Peyer's patch (tissue), 4 donors: ENCODE data around the gene KLC4. TPM values are rescaled to one million over a fixed set of nuclear protein-coding genes. Genes with fewer than 3 reads are reported as not detected.

ENCODE experiments used
- DNase-seq, 3 donors: peaks; one replicate each; pipeline ENCODE4 v3.0.0-alpha.2; 2017 to 2019
- H3K27ac ChIP-seq, 4 donors: fragments of 200-600 bp; sonication (generic); one replicate each; pipeline ENCODE4 v1.5.1; 2016 to 2019
- H3K27me3 ChIP-seq, 2 donors: fragments of 200-600 bp; sonication (generic); one replicate each; pipeline ENCODE4 v1.5.1; 2019
- H3K36me3 ChIP-seq, 3 donors: fragments of 200-600 bp; sonication (generic); one replicate each; pipeline ENCODE4 v1.5.1; 2016 to 2019
- H3K4me1 ChIP-seq, 4 donors: fragments of 200-600 bp; sonication (generic); one replicate each; pipeline ENCODE4 v1.5.1; 2016 to 2019
- H3K4me3 ChIP-seq, 4 donors: fragments of 200-600 bp; sonication (generic); 1 replicate in 3 of 4; 2 replicates in 1 of 4; pipeline ENCODE4 v1.5.1; 2016 to 2019; ENCODE audit warnings: mild to moderate bottlenecking in 1 of 4
- H3K9me3 ChIP-seq, 4 donors: fragments of 200-600 bp; sonication (generic); one replicate each; pipeline ENCODE4 v1.5.1; 2016 to 2019; ENCODE audit warnings: mild to moderate bottlenecking in 1 of 4
- CTCF ChIP-seq, 6 experiments: fragments of 450-650 bp in 4 of 6; fragments of 200-600 bp in 2 of 6; sonication (generic) in 1 of 6; IDR thresholded peaks; one replicate each; pipeline ENCODE4 v1.5.1; 2017 to 2019; ENCODE audit warnings: antibody characterized with exemption in 6 of 6, mild to moderate bottlenecking in 3 of 6, moderate library complexity in 1 of 6
- POLR2A ChIP-seq, 2 donors: fragments of 450-650 bp; IDR thresholded peaks; one replicate each; pipeline ENCODE4 v1.5.1; 2017; ENCODE audit warnings: antibody characterized with exemption in 2 of 2, mild to moderate bottlenecking in 2 of 2, moderate library complexity in 2 of 2
- total RNA-seq, 4 donors: library from RNA; depleted of rRNA; stranded (reverse); fragments of >200 nt; gene quantifications; one replicate each; pipeline ENCODE4 v1.1.0, GENCODE V29; 2016

KLC4 gene
- total RNA-seq, 4 donors from 2014 or later: 50.3 to 214 (median 183) TPM

GRCh38 chr6:43053545-43054205 is 5.8 kb upstream of the KLC4 start, which contains the start of gene CUL7:
Gene CUL7, minus strand, starts transcription at chr6:43053851. Its CDS starts 1,063 bp downstream, at chr6:43052788.
- Histone ChIP-seq H3K36me3 (peaks cover 0 to 46% (median 0%) of the 10 kb centered on the region in 3 donors), H3K4me1 (peaks cover 0 to 22% (median 6%) of the 10 kb centered on the region in 4 donors), H3K9me3 (no peaks in the 10 kb centered on the region), H3K27ac (peak within 1 kb of the TSS; percentile 85 to 96 (median 90)), H3K27me3 (no peaks in the 10 kb centered on the region), H3K4me3 (peak within 1 kb of the TSS; percentile 65 to 85 (median 80))
- DNase-seq: peak; percentile 88 to 96 (median 95)
- peak in 1 of 6 experiments; percentile 1 for TF ChIP-seq CTCF (IDR thresholded peaks at IDR 0.05)
- TF ChIP-seq POLR2A (IDR thresholded peaks at IDR 0.05): peak; percentile 73 to 88

GRCh38 chr6:43054206-43054943 is 5.1 kb upstream of the KLC4 start:
- DNase-seq: no peak
- H3K4me1 ChIP-seq: peaks cover 0 to 23% (median 7%) of the 10 kb centered on the region in 4 donors
- H3K4me3 ChIP-seq: peak overlapping the region; percentile 65 to 85 (median 80)
- H3K27ac ChIP-seq: peak overlapping the region; percentile 85 to 96 (median 90)
- H3K27me3 ChIP-seq: no peaks in the 10 kb centered on the region
- no peaks in the 10 kb centered on the region for H3K9me3 ChIP-seq
- H3K36me3 ChIP-seq: peaks cover 0 to 39% (median 0%) of the 10 kb centered on the region in 3 donors
- TF ChIP-seq POLR2A (IDR thresholded peaks at IDR 0.05): no peak
- TF ChIP-seq CTCF (IDR thresholded peaks at IDR 0.05): no peak

- no peaks in the 10 kb centered on the region for H3K27me3 ChIP-seq
- H3K9me3 ChIP-seq: no peaks in the 10 kb centered on the region
- H3K4me1 ChIP-seq: peaks cover 0 to 30% (median 10%) of the 10 kb centered on the region in 4 donors
- H3K36me3 ChIP-seq: peaks cover 0 to 30% (median 0%) of the 10 kb centered on the region in 3 donors
- DNase-seq: no peak
- H3K4me3 ChIP-seq: no peak overlapping the region
- TF ChIP-seq CTCF (IDR thresholded peaks at IDR 0.05): no peak
- H3K27ac ChIP-seq: no peak overlapping the region
Measured at GRCh38 chr6:43055966-43056365, 3.5 kb upstream of the KLC4 start.

- TF ChIP-seq POLR2A (IDR thresholded peaks at IDR 0.05) (no peak), CTCF (IDR thresholded peaks at IDR 0.05) (no peak)
- peak overlapping the region; percentile 49 to 98 (median 69) for H3K4me3 ChIP-seq
- H3K4me1 ChIP-seq: peaks cover 0 to 35% (median 8%) of the 10 kb centered on the region in 4 donors
- peaks cover 0 to 39% (median 0%) of the 10 kb centered on the region in 3 donors for H3K36me3 ChIP-seq
- H3K27me3 ChIP-seq: no peaks in the 10 kb centered on the region
- H3K9me3 ChIP-seq: no peaks in the 10 kb centered on the region
- H3K27ac ChIP-seq: peak overlapping the region; percentile 88 to 98 (median 90)
- no peak for DNase-seq
Measured at GRCh38 chr6:43058531-43058930, 900 bp upstream of the KLC4 start.

GRCh38 chr6:43060034-43060754 is 763 bp downstream of the KLC4 start:
- Histone ChIP-seq H3K27ac (peak overlapping the region; percentile 88 to 98 (median 90)), H3K27me3 (no peaks in the 10 kb centered on the region), H3K4me3 (peak overlapping the region; percentile 49 to 98 (median 69)), H3K9me3 (no peaks in the 10 kb centered on the region), H3K4me1 (peaks cover 0 to 35% (median 8%) of the 10 kb centered on the region in 4 donors), H3K36me3 (peaks cover 0 to 51% (median 2%) of the 10 kb centered on the region in 3 donors)
- DNase-seq: peak in 2 of 3 donors; percentile 89 to 93
- TF ChIP-seq CTCF (IDR thresholded peaks at IDR 0.05): no peak
- peak; percentile 74 to 92 for TF ChIP-seq POLR2A (IDR thresholded peaks at IDR 0.05)
